Endothelial cell (in vitro differentiated cells): ENCODE data around the gene RNASEL. TPM values are rescaled to one million over a fixed set of nuclear protein-coding genes. Genes with fewer than 3 reads are reported as not detected.

Experiments
- DNase-seq: peaks from one replicate; pipeline ENCODE4 v3.0.0; 2021; ENCODE audit warnings: low spot score
- H3K27ac Mint-ChIP-seq: one replicate; pipeline ENCODE4 v1.8.0; 2021; ENCODE audit warnings: mixed read lengths, inconsistent platforms; ENCODE audit not compliant: unreplicated experiment
- H3K27me3 Mint-ChIP-seq: one replicate; pipeline ENCODE4 v1.8.0; 2021; ENCODE audit warnings: mild to moderate bottlenecking, moderate library complexity, mixed read lengths, inconsistent platforms; ENCODE audit not compliant: unreplicated experiment
- H3K36me3 Mint-ChIP-seq: one replicate; pipeline ENCODE4 v1.8.0; 2021; ENCODE audit warnings: mild to moderate bottlenecking, low read depth, mixed read lengths, inconsistent platforms; ENCODE audit not compliant: unreplicated experiment
- H3K4me1 Mint-ChIP-seq: one replicate; pipeline ENCODE4 v1.8.0; 2021; ENCODE audit warnings: mild to moderate bottlenecking, mixed read lengths, inconsistent platforms; ENCODE audit not compliant: unreplicated experiment
- H3K4me3 Mint-ChIP-seq: one replicate; pipeline ENCODE4 v1.8.0; 2021; ENCODE audit warnings: mild to moderate bottlenecking, mixed read lengths, inconsistent platforms; ENCODE audit not compliant: unreplicated experiment
- H3K9me3 Mint-ChIP-seq: one replicate; pipeline ENCODE4 v1.8.0; 2021; ENCODE audit warnings: mixed read lengths, inconsistent platforms; ENCODE audit not compliant: unreplicated experiment
- CTCF ChIP-seq: fragments of 200-600 bp; sonication (generic); IDR thresholded peaks from one replicate; pipeline ENCODE4 v1.5.0; 2021; ENCODE audit warnings: antibody characterized with exemption; ENCODE audit not compliant: unreplicated experiment
- long read RNA-seq: library from polyadenylated mRNA; unstranded; transcript quantifications from one replicate; pipeline ENCODE4 v2.0.0, GENCODE V29; 2020; ENCODE audit not compliant: unreplicated experiment
- total RNA-seq: library from RNA; stranded (reverse); fragmentation: NEBNext Ultra II Directional; extraction: Animal tissue kit (Norgen Biotek cat#: 25700); gene quantifications from one replicate; pipeline ENCODE4 v1.2.1, GENCODE V29; 2021; ENCODE audit not compliant: unreplicated experiment

RNASEL gene
- 2.3 TPM for total RNA-seq
- long read RNA-seq, partial matches to known transcripts, result 1 of 2 reads
- long read RNA-seq, other reads (novel, unspliced or antisense), result 1 of 2 reads

DNA sequence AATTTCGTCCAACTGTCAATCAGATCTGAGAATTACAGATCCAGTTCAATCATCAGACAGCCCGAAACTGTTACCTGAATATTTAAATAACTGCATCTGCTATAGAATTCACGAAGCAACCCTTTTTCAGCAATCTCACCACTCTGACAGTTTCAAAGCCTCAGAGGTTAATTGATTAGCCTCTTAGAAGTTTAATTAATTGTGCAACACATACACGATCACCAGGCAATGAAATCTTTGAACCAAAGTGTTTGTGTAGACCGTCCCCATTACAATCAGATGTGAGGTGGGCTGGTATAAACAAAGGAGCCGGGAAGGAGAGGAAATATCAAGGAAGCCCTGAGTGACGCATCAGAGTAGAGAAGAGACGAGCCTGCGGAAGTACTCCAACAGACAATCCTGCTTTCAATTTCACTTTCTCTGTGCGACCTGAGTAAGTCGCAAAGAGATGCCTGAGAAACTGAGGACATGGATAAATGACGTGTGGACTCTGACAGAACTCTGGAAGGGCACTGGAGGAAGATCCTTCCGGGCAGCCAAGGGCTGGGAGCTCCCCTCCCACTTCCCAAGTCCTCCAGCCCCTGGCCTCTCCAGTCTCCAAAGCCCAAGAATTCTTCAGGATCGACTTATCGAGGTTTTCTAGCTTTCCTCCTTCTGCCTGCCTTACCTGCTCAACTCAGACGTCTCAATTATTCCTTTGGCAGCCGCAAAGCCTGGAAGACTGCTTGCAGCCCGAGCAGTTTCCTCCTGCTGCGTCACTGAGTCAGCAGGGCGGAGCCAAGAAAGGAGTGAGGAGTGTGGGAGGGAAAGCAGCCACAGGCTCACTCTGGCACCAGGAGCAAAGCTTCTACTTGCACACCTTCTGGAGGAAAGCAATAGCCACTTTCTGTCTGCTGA is at the start of gene RNASEL:
RNASEL (minus strand) TSS at position 757 of the 897 bp plus-strand sequence. CDS start 2,450 bp downstream, outside the sequence.
- peaks cover 5% of the 10 kb centered on the region for H3K36me3 Mint-ChIP-seq
- no peaks in the 10 kb centered on the region for H3K9me3 Mint-ChIP-seq
- H3K4me3 Mint-ChIP-seq, result peak within 1 kb of the TSS; percentile 92
- peaks cover 12% of the 10 kb centered on the region for H3K27me3 Mint-ChIP-seq
- TF ChIP-seq CTCF, result no peak
- H3K27ac Mint-ChIP-seq, result peak within 1 kb of the TSS; percentile 97
- DNase-seq, result peak; percentile 49
- peaks cover 15% of the 10 kb centered on the region for H3K4me1 Mint-ChIP-seq

DNA sequence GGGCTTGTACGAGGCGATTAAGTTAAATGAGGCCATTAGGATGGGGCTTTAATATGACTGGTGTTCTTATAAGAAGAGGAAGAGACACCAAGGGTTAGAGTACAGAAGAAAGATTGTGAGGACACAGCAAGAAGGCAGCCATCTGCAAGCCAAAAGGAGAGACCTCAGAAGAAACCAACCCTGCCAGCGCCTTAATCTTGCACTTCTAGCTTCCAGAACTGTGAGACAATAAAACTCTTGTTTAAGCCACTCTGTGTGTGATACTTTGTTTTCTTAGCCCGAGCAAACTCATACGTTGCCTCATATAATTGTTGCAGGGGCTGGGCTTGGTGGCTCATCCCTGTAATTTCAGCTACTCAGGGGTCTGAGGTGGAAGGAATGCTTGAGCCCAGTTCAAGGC is 48.7 kb upstream of the RNASEL start:
- DNase-seq, result no peak
- TF ChIP-seq CTCF, result no peak
- H3K27me3 Mint-ChIP-seq, result peaks cover 4% of the 10 kb centered on the region

DNA sequence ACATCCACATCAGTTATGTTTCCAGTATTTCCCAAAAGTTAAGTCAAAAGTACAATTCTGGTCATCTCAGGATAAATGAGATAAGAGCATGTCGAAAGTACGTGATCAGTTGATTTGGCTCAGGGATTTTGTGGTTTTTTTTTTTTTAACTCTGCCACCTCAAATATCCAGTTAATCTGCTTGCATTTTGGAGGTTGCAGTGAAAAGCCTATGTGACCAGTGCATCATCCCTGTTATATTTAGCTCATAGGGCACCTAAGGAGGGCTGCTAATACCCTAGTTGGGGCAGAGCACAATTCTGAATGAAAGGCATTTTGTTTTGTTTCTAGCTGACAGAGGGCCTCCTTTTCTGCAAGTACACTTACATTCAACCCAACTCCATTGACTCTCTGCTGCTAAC is 46.8 kb upstream of the RNASEL start:
- H3K9me3 Mint-ChIP-seq, result no peaks in the 10 kb centered on the region
- H3K27me3 Mint-ChIP-seq, result peaks cover 2% of the 10 kb centered on the region
- peaks cover 30% of the 10 kb centered on the region for H3K4me1 Mint-ChIP-seq
- no peaks in the 10 kb centered on the region for H3K36me3 Mint-ChIP-seq
- H3K4me3 Mint-ChIP-seq, result no peak overlapping the region
- TF ChIP-seq CTCF, result no peak
- no peak for DNase-seq
- no peak overlapping the region for H3K27ac Mint-ChIP-seq

More for the DNA sequence above, 48.7 kb upstream of the RNASEL start:
- Mint-ChIP-seq H3K9me3 (no peaks in the 10 kb centered on the region), H3K4me3 (no peak overlapping the region), H3K36me3 (peaks cover 4% of the 10 kb centered on the region), H3K4me1 (peaks cover 13% of the 10 kb centered on the region), H3K27ac (no peak overlapping the region)

DNA sequence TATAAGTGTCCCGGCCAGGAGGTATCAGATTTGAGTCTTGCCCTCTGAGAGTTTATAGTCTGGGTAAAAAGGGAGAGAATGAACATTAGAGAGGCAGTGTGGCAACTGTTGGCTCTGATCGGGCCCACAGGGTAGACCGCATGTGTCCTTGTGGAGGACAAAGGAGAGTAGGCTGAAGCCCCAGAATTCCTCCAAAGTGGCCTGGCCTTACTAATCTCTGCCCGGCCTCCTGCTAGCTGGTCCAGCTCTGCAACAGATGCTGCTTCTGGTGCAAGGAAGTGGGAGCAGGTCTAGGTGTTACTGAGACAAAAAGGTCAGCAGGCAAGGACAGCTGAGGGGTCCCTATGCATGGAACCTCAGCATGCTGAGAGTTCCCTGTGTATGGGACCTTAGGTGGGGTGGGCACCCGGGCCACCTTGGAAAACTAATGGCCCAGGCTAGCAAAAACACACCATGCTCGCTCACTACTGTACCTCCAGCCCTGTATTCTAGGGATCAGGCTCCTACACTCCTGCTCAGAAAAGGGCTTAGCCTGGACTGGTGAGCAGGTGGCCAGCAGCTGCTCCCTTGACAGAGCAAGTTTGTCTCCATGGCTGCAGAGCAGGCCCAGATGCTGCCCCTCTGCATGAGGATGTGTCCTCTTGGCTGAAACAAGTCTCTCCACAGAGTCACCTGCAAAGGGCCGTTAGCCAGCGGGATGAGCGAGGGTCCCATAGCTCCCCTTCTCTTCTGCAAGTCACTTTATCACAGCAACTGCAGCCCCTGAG is 45.4 kb upstream of the RNASEL start:
- H3K4me1 Mint-ChIP-seq, result peaks cover 43% of the 10 kb centered on the region
- DNase-seq, result no peak
- H3K27me3 Mint-ChIP-seq, result peaks cover 2% of the 10 kb centered on the region
- no peaks in the 10 kb centered on the region for H3K9me3 Mint-ChIP-seq
- no peaks in the 10 kb centered on the region for H3K36me3 Mint-ChIP-seq
- no peak overlapping the region for H3K27ac Mint-ChIP-seq
- H3K4me3 Mint-ChIP-seq, result no peak overlapping the region
- no peak for TF ChIP-seq CTCF
